ENCODE measurements around the gene JUNB. TPM values are rescaled to one million over a fixed set of nuclear protein-coding genes. Genes with fewer than 3 reads are reported as not detected.
"Not testable (repeated sequence)": the region's sequence is repeated elsewhere in the genome, so short reads cannot be mapped to it uniquely, and the experiment has no call there.

The JUNB gene
- total and polyA plus RNA-seq, 9 donors, result 17.8 to 157 (median 56.5) TPM

GRCh38 chr19:12802267-12803106 is 11.2 kb downstream of the JUNB start:
- no peaks in the 10 kb centered on the region for H3K9me3 ChIP-seq (replicated peaks; ENCODE audit: control insufficient read depth, low read depth, low read length)
- DNase-seq, result peak; percentile 42
- H3K27me3 ChIP-seq (ENCODE audit: control insufficient read depth, insufficient read depth, low read length), result peaks cover 5% of the 10 kb centered on the region
- peak overlapping the region; percentile 96 for H3K4me3 ChIP-seq (ENCODE audit: low read length)
- H3K36me3 ChIP-seq (ENCODE audit: control insufficient read depth, insufficient read depth, low read length), result peaks cover 19% of the 10 kb centered on the region
- 15% methylated on average over 11 of the region's 22 CpGs for WGBS (ENCODE audit: insufficient coverage)
- H3K4me1 ChIP-seq (ENCODE audit: control insufficient read depth, insufficient read depth, low read length), result peaks cover 35% of the 10 kb centered on the region
- H3K27ac ChIP-seq (ENCODE audit: low read length), result no peak overlapping the region

GRCh38 chr19:12804051-12804450 is 12.8 kb downstream of the JUNB start:
- H3K27me3 ChIP-seq (ENCODE audit: control insufficient read depth, insufficient read depth, low read length), result peaks cover 5% of the 10 kb centered on the region
- DNase-seq, result no peak
- H3K4me1 ChIP-seq (ENCODE audit: control insufficient read depth, insufficient read depth, low read length), result peaks cover 35% of the 10 kb centered on the region
- H3K36me3 ChIP-seq (ENCODE audit: control insufficient read depth, insufficient read depth, low read length), result peaks cover 20% of the 10 kb centered on the region
- no peak overlapping the region for H3K4me3 ChIP-seq (ENCODE audit: low read length)
- H3K27ac ChIP-seq (ENCODE audit: low read length), result no peak overlapping the region
- WGBS (ENCODE audit: insufficient coverage), result 92% methylated on average over 22 of the region's 26 CpGs
- H3K9me3 ChIP-seq (replicated peaks; ENCODE audit: control insufficient read depth, low read depth, low read length), result no peaks in the 10 kb centered on the region

- H3K36me3 ChIP-seq (ENCODE audit: control insufficient read depth, insufficient read depth, low read length), result peaks cover 23% of the 10 kb centered on the region
- under 1% methylated on average over 47 of the region's 66 CpGs for WGBS (ENCODE audit: insufficient coverage)
- DNase-seq, result peak; percentile 95
Measured at GRCh38 chr19:12806242-12807081, 15.2 kb downstream of the JUNB start, which contains the start of gene RNASEH2A. Gene RNASEH2A (plus strand): TSS chr19:12806584. CDS start chr19:12806674, 90 bp downstream.

GRCh38 chr19:12815088-12815487 is 23.8 kb downstream of the JUNB start:
- DNase-seq, result no peak
- Histone ChIP-seq H3K4me3 (ENCODE audit: low read length) (no peak overlapping the region), H3K36me3 (ENCODE audit: control insufficient read depth, insufficient read depth, low read length) (peaks cover 30% of the 10 kb centered on the region), H3K27ac (ENCODE audit: low read length) (no peak overlapping the region), H3K4me1 (ENCODE audit: control insufficient read depth, insufficient read depth, low read length) (no peaks in the 10 kb centered on the region), H3K27me3 (ENCODE audit: control insufficient read depth, insufficient read depth, low read length) (no peaks in the 10 kb centered on the region), H3K9me3 (replicated peaks; ENCODE audit: control insufficient read depth, low read depth, low read length) (no peaks in the 10 kb centered on the region)
- WGBS (ENCODE audit: insufficient coverage), result 97% methylated on average over 6 of the region's 7 CpGs

More at GRCh38 chr19:12806242-12807081, 15.2 kb downstream of the JUNB start, which contains the start of gene RNASEH2A:
- Histone ChIP-seq H3K9me3 (replicated peaks; ENCODE audit: control insufficient read depth, low read depth, low read length) (no peaks in the 10 kb centered on the region), H3K27me3 (ENCODE audit: control insufficient read depth, insufficient read depth, low read length) (peaks cover 2% of the 10 kb centered on the region), H3K4me1 (ENCODE audit: control insufficient read depth, insufficient read depth, low read length) (peaks cover 23% of the 10 kb centered on the region), H3K27ac (ENCODE audit: low read length) (peak within 1 kb of the TSS; percentile 83), H3K4me3 (ENCODE audit: low read length) (peak within 1 kb of the TSS; percentile 85)

- not testable (repeated sequence) for DNase-seq
- WGBS (ENCODE audit: insufficient coverage), result no CpG with 5 or more reads among the region's 6 CpGs
Measured at GRCh38 chr19:12817188-12817587, 25.9 kb downstream of the JUNB start.

GRCh38 chr19:12817810-12818209 is 26.5 kb downstream of the JUNB start:
- H3K4me1 ChIP-seq (ENCODE audit: control insufficient read depth, insufficient read depth, low read length); H3K27ac ChIP-seq (ENCODE audit: low read length); H3K9me3 ChIP-seq (replicated peaks; ENCODE audit: control insufficient read depth, low read depth, low read length); H3K27me3 ChIP-seq (ENCODE audit: control insufficient read depth, insufficient read depth, low read length); DNase-seq; H3K4me3 ChIP-seq (ENCODE audit: low read length): not testable (repeated sequence)
- WGBS (ENCODE audit: insufficient coverage), result 91% methylated on average over 5 of the region's 11 CpGs
- peaks cover 14% of the 10 kb centered on the region for H3K36me3 ChIP-seq (ENCODE audit: control insufficient read depth, insufficient read depth, low read length)

More at GRCh38 chr19:12817188-12817587, 25.9 kb downstream of the JUNB start:
- peaks cover 14% of the 10 kb centered on the region for H3K36me3 ChIP-seq (ENCODE audit: control insufficient read depth, insufficient read depth, low read length)
- H3K4me3 ChIP-seq (ENCODE audit: low read length); H3K27ac ChIP-seq (ENCODE audit: low read length); H3K27me3 ChIP-seq (ENCODE audit: control insufficient read depth, insufficient read depth, low read length); H3K4me1 ChIP-seq (ENCODE audit: control insufficient read depth, insufficient read depth, low read length); H3K9me3 ChIP-seq (replicated peaks; ENCODE audit: control insufficient read depth, low read depth, low read length): not testable (repeated sequence)

- no peaks in the 10 kb centered on the region for H3K36me3 ChIP-seq (ENCODE audit: control insufficient read depth, insufficient read depth, low read length)
- H3K9me3 ChIP-seq (replicated peaks; ENCODE audit: control insufficient read depth, low read depth, low read length), result no peaks in the 10 kb centered on the region
- no peaks in the 10 kb centered on the region for H3K4me1 ChIP-seq (ENCODE audit: control insufficient read depth, insufficient read depth, low read length)
- no peak for DNase-seq
- no peak overlapping the region for H3K4me3 ChIP-seq (ENCODE audit: low read length)
- no peak overlapping the region for H3K27ac ChIP-seq (ENCODE audit: low read length)
- WGBS (ENCODE audit: insufficient coverage), result no CpG with 5 or more reads among the region's 2 CpGs
- peaks cover 12% of the 10 kb centered on the region for H3K27me3 ChIP-seq (ENCODE audit: control insufficient read depth, insufficient read depth, low read length)
Measured at GRCh38 chr19:12821761-12822160, 30.5 kb downstream of the JUNB start.

- DNase-seq, result no peak
- Histone ChIP-seq H3K27me3 (ENCODE audit: control insufficient read depth, insufficient read depth, low read length) (peaks cover 29% of the 10 kb centered on the region), H3K27ac (ENCODE audit: low read length) (no peak overlapping the region), H3K4me1 (ENCODE audit: control insufficient read depth, insufficient read depth, low read length) (no peaks in the 10 kb centered on the region), H3K9me3 (replicated peaks; ENCODE audit: control insufficient read depth, low read depth, low read length) (no peaks in the 10 kb centered on the region), H3K36me3 (ENCODE audit: control insufficient read depth, insufficient read depth, low read length) (no peaks in the 10 kb centered on the region), H3K4me3 (ENCODE audit: low read length) (no peak overlapping the region)
- 2% methylated on average over 39 of the region's 46 CpGs for WGBS (ENCODE audit: insufficient coverage)
Measured at GRCh38 chr19:12825254-12826131, 34.2 kb downstream of the JUNB start.

- no peak overlapping the region for H3K4me3 ChIP-seq (ENCODE audit: low read length)
- H3K4me1 ChIP-seq (ENCODE audit: control insufficient read depth, insufficient read depth, low read length), result peaks cover 8% of the 10 kb centered on the region
- peaks cover 46% of the 10 kb centered on the region for H3K27me3 ChIP-seq (ENCODE audit: control insufficient read depth, insufficient read depth, low read length)
- no peaks in the 10 kb centered on the region for H3K9me3 ChIP-seq (replicated peaks; ENCODE audit: control insufficient read depth, low read depth, low read length)
- no peaks in the 10 kb centered on the region for H3K36me3 ChIP-seq (ENCODE audit: control insufficient read depth, insufficient read depth, low read length)
- WGBS (ENCODE audit: insufficient coverage), result 13% methylated on average over 14 of the region's 23 CpGs
- no peak overlapping the region for H3K27ac ChIP-seq (ENCODE audit: low read length)
- DNase-seq, result no peak
Measured at GRCh38 chr19:12828494-12828893, 37.2 kb downstream of the JUNB start.

All from muscle of leg (tissue), 11 donors.